ENCODE results near the gene CBLL1. TPM values are rescaled to one million over a fixed set of nuclear protein-coding genes. Genes with fewer than 3 reads are reported as not detected.

CBLL1 gene
- total and polyA plus RNA-seq, 2 of the 13 experiments (the other 11 are each of a cell fraction or from before 2014, with no cell fraction given) = 8.8 to 10.5 TPM

DNA sequence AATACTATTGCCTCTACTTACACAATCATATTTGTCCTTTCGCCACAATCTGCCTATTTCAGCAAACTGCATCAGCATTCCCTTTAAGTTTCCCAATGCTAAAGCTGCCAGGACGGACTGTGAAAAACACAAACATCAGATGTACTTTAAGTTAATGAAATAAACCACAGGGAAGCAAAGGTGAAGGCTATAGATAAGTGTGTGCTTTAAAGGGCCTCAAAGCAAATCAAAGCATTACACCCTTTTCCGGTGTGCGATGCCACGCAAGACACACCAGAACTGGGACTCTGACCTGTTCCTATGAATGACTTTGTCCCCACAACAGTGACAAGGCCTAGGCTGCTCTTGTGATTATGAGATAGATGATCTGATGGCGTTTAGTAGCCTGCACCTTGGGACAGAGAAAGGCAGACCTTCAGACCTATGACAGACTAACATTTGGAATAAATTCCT lies 35.7 kb downstream of the CBLL1 start (continued):
- TF ChIP-seq ZNF496 (CRISPR knock-in tag; IDR thresholded peaks at IDR 0.05; ENCODE audit: insufficient replicate concordance) = no peak
- peak; percentile 94 for TF ChIP-seq NCOR1 (IDR thresholded peaks at IDR 0.05; ENCODE audit: borderline replicate concordance, low read length)
- TF ChIP-seq, protein P1, sequence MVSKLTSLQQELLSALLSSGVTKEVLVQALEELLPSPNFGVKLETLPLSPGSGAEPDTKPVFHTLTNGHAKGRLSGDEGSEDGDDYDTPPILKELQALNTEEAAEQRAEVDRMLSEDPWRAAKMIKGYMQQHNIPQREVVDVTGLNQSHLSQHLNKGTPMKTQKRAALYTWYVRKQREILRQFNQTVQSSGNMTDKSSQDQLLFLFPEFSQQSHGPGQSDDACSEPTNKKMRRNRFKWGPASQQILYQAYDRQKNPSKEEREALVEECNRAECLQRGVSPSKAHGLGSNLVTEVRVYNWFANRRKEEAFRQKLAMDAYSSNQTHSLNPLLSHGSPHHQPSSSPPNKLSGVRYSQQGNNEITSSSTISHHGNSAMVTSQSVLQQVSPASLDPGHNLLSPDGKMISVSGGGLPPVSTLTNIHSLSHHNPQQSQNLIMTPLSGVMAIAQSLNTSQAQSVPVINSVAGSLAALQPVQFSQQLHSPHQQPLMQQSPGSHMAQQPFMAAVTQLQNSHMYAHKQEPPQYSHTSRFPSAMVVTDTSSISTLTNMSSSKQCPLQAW (CRISPR knock-in tag; IDR thresholded peaks at IDR 0.05) = peak; percentile 96
- peak; percentile 89 for TF ChIP-seq ZNF605 (CRISPR knock-in tag; IDR thresholded peaks at IDR 0.05)
- no peak for TF ChIP-seq SRF (IDR thresholded peaks at IDR 0.05; ENCODE audit: low read depth, low read length)
- TF ChIP-seq ZNF891 (CRISPR knock-in tag; IDR thresholded peaks at IDR 0.05) = no peak
- TF ChIP-seq HNF4A (CRISPR knock-in tag; IDR thresholded peaks at IDR 0.05) = peak; percentile 99
- no peak for TF ChIP-seq RBFOX2 (IDR thresholded peaks at IDR 0.05; ENCODE audit: low read depth, low read length)
- TF ChIP-seq PCBP1 (IDR thresholded peaks at IDR 0.05; ENCODE audit: borderline replicate concordance, low read depth, low read length) = no peak
- TF ChIP-seq, protein P2, sequence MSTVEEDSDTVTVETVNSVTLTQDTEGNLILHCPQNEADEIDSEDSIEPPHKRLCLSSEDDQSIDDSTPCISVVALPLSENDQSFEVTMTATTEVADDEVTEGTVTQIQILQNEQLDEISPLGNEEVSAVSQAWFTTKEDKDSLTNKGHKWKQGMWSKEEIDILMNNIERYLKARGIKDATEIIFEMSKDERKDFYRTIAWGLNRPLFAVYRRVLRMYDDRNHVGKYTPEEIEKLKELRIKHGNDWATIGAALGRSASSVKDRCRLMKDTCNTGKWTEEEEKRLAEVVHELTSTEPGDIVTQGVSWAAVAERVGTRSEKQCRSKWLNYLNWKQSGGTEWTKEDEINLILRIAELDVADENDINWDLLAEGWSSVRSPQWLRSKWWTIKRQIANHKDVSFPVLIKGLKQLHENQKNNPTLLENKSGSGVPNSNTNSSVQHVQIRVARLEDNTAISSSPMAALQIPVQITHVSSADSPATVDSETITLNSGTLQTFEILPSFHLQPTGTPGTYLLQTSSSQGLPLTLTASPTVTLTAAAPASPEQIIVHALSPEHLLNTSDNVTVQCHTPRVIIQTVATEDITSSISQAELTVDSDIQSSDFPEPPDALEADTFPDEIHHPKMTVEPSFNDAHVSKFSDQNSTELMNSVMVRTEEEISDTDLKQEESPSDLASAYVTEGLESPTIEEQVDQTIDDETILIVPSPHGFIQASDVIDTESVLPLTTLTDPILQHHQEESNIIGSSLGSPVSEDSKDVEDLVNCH (CRISPR knock-in tag; IDR thresholded peaks at IDR 0.05) = no peak
- TF ChIP-seq ZNF263 (CRISPR knock-in tag; IDR thresholded peaks at IDR 0.05) = no peak
- TF ChIP-seq, protein P3, sequence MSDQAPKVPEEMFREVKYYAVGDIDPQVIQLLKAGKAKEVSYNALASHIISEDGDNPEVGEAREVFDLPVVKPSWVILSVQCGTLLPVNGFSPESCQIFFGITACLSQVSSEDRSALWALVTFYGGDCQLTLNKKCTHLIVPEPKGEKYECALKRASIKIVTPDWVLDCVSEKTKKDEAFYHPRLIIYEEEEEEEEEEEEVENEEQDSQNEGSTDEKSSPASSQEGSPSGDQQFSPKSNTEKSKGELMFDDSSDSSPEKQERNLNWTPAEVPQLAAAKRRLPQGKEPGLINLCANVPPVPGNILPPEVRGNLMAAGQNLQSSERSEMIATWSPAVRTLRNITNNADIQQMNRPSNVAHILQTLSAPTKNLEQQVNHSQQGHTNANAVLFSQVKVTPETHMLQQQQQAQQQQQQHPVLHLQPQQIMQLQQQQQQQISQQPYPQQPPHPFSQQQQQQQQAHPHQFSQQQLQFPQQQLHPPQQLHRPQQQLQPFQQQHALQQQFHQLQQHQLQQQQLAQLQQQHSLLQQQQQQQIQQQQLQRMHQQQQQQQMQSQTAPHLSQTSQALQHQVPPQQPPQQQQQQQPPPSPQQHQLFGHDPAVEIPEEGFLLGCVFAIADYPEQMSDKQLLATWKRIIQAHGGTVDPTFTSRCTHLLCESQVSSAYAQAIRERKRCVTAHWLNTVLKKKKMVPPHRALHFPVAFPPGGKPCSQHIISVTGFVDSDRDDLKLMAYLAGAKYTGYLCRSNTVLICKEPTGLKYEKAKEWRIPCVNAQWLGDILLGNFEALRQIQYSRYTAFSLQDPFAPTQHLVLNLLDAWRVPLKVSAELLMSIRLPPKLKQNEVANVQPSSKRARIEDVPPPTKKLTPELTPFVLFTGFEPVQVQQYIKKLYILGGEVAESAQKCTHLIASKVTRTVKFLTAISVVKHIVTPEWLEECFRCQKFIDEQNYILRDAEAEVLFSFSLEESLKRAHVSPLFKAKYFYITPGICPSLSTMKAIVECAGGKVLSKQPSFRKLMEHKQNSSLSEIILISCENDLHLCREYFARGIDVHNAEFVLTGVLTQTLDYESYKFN (CRISPR knock-in tag; conservative IDR thresholded peaks at IDR 0.05) = peak; percentile 99
- TF ChIP-seq ZNF772 (CRISPR knock-in tag; IDR thresholded peaks at IDR 0.05) = peak; percentile 90
- no peak; the same call in 1 of the 2 replicates for TF ChIP-seq ZNF124 (CRISPR knock-in tag; IDR thresholded peaks at IDR 0.05)
- TF ChIP-seq, protein P4, sequence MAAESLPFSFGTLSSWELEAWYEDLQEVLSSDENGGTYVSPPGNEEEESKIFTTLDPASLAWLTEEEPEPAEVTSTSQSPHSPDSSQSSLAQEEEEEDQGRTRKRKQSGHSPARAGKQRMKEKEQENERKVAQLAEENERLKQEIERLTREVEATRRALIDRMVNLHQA (CRISPR knock-in tag; IDR thresholded peaks at IDR 0.05) = peak; percentile 87; the same call in 1 of the 2 replicates
- TF ChIP-seq POGZ (CRISPR knock-in tag; IDR thresholded peaks at IDR 0.05) = peak; percentile 94
- 0 out of 2 replicates have a peak, but pooled peaks have one; percentile 53 for TF ChIP-seq ZSCAN21 (CRISPR knock-in tag; IDR thresholded peaks at IDR 0.05; ENCODE audit: borderline replicate concordance)
- TF ChIP-seq, protein P5, sequence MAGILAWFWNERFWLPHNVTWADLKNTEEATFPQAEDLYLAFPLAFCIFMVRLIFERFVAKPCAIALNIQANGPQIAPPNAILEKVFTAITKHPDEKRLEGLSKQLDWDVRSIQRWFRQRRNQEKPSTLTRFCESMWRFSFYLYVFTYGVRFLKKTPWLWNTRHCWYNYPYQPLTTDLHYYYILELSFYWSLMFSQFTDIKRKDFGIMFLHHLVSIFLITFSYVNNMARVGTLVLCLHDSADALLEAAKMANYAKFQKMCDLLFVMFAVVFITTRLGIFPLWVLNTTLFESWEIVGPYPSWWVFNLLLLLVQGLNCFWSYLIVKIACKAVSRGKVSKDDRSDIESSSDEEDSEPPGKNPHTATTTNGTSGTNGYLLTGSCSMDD (CRISPR knock-in tag; IDR thresholded peaks at IDR 0.05) = no peak
- TF ChIP-seq, protein P6, sequence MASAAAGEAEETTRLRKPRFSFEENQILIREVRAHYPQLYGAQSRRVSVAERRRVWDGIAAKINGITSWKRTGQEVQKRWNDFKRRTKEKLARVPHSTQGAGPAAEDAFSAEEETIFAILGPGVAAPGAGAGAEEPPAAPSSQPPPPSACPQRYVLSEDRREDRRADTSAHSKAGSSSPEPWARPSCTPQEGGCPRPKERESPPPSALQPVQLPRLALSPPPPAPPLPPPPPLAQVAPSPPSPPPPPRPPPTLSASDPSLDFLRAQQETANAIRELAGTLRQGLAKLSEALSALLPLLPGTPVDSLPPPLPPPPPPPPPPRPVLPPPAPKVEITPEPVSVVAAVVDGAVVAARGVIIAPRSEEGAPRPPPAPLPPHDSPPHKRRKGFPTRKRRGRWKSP (CRISPR knock-in tag; IDR thresholded peaks at IDR 0.05) = peak; percentile 81; the same call in 1 of the 2 replicates
- TF ChIP-seq RARA (CRISPR knock-in tag; IDR thresholded peaks at IDR 0.05) = peak; percentile 92
- peak; percentile 79 for TF ChIP-seq SP5 (CRISPR knock-in tag; IDR thresholded peaks at IDR 0.05; ENCODE audit: borderline replicate concordance, low read depth)

Measured in HepG2 (cell line).